Body of pancreas (tissue), 4 donors: Measurements from ENCODE around the gene ZNF429.

ENCODE experiments used
- CTCF ChIP-seq, 7 experiments: fragments of 450-650 bp in 4 of 7; fragments of 200-600 bp in 3 of 7; sonication (generic) in 3 of 7; IDR thresholded peaks; one replicate each; pipeline ENCODE4 v1.5.1; 2016 to 2019; ENCODE audit warnings: antibody characterized with exemption in 7 of 7
- POLR2A ChIP-seq, 3 donors: fragments of 450-650 bp; IDR thresholded peaks; one replicate each; pipeline ENCODE4 v1.6.1; 2016; ENCODE audit warnings: antibody characterized with exemption in 3 of 3, mild to moderate bottlenecking in 2 of 3

- TF ChIP-seq CTCF (IDR thresholded peaks at IDR 0.05) (no peak), POLR2A (IDR thresholded peaks at IDR 0.05) (no peak)
Measured at GRCh38 chr19:21519488-21519887, 14.1 kb downstream of the ZNF429 start.
